Gastrocnemius medialis (tissue), 4 donors: ENCODE measurements around the gene JPH2. TPM values are rescaled to one million over a fixed set of nuclear protein-coding genes. Genes with fewer than 3 reads are reported as not detected.

ENCODE experiments used
- ATAC-seq, 2 donors: fragments of 150-250 bp; one replicate each; pipeline ENCODE4 v1.9.1; 2016
- DNase-seq, 2 donors: peaks; one replicate each; pipeline ENCODE4 v3.0.0-alpha.2; 2019
- H3K27ac ChIP-seq, 4 donors: fragments of 200-600 bp; sonication (generic); 1 replicate in 1 of 4; 2 replicates in 3 of 4; pipeline ENCODE4 v1.5.1; 2016 to 2018; ENCODE audit warnings: mild to moderate bottlenecking in 2 of 4, moderate library complexity in 1 of 4
- H3K27me3 ChIP-seq, 3 donors: fragments of 200-600 bp; sonication (generic) in 2 of 3; 1 replicate in 1 of 3; 2 replicates in 2 of 3; pipeline versions ENCODE4 v1.5.1 to v1.6.0; 2016 to 2019; ENCODE audit warnings: mild to moderate bottlenecking in 1 of 3, moderate library complexity in 1 of 3
- H3K36me3 ChIP-seq, 2 donors: fragments of 200-600 bp; sonication (generic) in 1 of 2; one replicate each; pipeline ENCODE4 v1.5.1; 2017 to 2018
- H3K4me1 ChIP-seq, 2 donors: fragments of 200-600 bp; sonication (generic) in 1 of 2; one replicate each; pipeline ENCODE4 v1.5.1; 2016 to 2017; ENCODE audit warnings: mild to moderate bottlenecking in 2 of 2
- H3K4me3 ChIP-seq, 4 donors: fragments of 200-600 bp; sonication (generic) in 3 of 4; 1 replicate in 1 of 4; 2 replicates in 3 of 4; pipeline ENCODE4 v1.5.1; 2016 to 2019; ENCODE audit warnings: mild to moderate bottlenecking in 2 of 4
- H3K9me3 ChIP-seq, 3 donors: fragments of 200-600 bp; sonication (generic) in 2 of 3; 1 replicate in 1 of 3; 2 replicates in 2 of 3; pipeline ENCODE4 v1.5.1; 2016 to 2019
- POLR2A ChIP-seq, 2 donors: fragments of 450-650 bp; IDR thresholded peaks; one replicate each; pipeline ENCODE4 v1.6.1; 2017; ENCODE audit warnings: antibody characterized with exemption in 2 of 2, mild to moderate bottlenecking in 2 of 2, moderate library complexity in 2 of 2
- in situ Hi-C, 4 donors: fragments of 200-750 bp; cut with MboI; loops; one replicate each; pipeline versions ENCODE4 v1.15.0 to v1.8.0; 2017; ENCODE audit warnings: low sequenced_read_pairs in 4 of 4
- intact Hi-C: fragments of 100-400 bp; cut with DNase I; formaldehyde crosslinking; loops from one replicate; pipeline ENCODE4 v1.15.1; 2023; ENCODE audit warnings: low total_unique reads
- total RNA-seq, 4 donors: library from RNA; depleted of rRNA; stranded (reverse); fragments of >200 nt; gene quantifications; one replicate each; pipeline versions ENCODE4 v1.1.0 to v1.2.3, GENCODE V29; 2016
- TF ChIP-seq, protein P1 (sequence below), 5 experiments: fragments of 450-650 bp in 3 of 5; fragments of 200-600 bp in 2 of 5; sonication (generic) in 2 of 5; IDR thresholded peaks in 4 of 5; conservative IDR thresholded peaks in 1 of 5; 1 replicate in 4 of 5; 2 replicates in 1 of 5; pipeline ENCODE4 v1.5.1; 2016 to 2019; ENCODE audit warnings: antibody characterized with exemption in 5 of 5, mild to moderate bottlenecking in 3 of 5, moderate library complexity in 3 of 5

Gene JPH2
- total RNA-seq, 4 donors from 2014 or later: 18.3 to 86.6 (median 38.0) TPM

DNA sequence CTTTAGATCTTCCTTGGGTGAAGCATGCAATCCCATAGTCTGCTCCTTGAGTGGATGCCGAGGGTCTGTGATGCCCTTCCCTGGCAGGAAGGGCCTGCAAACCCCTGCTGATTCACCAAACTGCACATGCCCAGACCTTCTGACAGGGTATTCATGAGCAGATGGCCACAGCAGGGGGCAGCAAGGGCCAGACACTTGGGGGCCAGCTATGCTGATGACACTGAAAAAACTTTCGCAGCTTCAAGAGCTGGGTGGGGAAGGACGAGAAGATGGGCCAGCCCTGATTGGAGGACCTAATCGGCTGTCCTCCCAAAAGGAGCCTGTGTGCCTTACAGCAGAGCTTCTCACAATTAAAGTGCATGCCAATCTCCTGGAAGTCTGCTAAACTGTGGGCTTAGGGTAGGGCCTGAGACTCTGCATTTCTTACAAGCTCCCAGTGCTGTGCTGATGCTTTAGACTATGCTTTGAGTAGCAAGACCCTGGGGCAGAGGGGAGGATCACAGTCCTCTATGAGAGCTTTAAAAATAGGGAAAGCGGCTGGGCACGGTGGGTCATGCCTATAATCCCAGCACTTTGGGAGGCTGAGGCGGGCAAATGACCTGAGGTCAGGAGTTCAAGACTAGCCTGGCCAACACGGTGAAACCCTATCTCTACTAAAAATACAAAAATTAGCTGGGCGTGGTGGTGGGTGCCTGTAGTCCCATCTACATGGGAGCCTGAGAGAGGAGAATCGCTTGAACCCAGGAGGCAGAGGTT, 44.9 kb upstream of the JPH2 start:
- TF ChIP-seq, protein P1, sequence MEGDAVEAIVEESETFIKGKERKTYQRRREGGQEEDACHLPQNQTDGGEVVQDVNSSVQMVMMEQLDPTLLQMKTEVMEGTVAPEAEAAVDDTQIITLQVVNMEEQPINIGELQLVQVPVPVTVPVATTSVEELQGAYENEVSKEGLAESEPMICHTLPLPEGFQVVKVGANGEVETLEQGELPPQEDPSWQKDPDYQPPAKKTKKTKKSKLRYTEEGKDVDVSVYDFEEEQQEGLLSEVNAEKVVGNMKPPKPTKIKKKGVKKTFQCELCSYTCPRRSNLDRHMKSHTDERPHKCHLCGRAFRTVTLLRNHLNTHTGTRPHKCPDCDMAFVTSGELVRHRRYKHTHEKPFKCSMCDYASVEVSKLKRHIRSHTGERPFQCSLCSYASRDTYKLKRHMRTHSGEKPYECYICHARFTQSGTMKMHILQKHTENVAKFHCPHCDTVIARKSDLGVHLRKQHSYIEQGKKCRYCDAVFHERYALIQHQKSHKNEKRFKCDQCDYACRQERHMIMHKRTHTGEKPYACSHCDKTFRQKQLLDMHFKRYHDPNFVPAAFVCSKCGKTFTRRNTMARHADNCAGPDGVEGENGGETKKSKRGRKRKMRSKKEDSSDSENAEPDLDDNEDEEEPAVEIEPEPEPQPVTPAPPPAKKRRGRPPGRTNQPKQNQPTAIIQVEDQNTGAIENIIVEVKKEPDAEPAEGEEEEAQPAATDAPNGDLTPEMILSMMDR (IDR thresholded peaks at IDR 0.05 in 4 of 5, conservative IDR thresholded peaks at IDR 0.05 in 1 of 5): no peak
- no peak for TF ChIP-seq POLR2A (IDR thresholded peaks at IDR 0.05)
- in situ Hi-C loops: no loop called here

DNA sequence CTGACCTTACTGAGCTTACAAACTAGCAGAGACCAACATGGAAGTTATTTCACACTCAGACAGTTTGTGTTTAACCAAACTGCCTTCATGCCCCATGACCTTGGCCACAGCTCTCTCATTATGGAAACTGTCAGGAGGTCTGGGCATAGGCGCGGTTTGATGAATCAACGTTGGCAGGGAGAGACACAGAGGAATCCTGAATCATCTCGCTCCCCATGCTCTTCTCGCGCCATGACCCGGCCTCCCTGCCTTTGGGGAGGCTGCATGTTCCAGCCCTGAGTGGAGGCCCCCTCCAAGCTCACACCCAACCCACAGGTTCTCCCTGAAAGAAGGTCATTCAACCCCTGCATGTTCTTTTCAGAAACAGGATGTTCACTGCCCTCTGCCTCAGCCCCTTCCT, 44.2 kb upstream of the JPH2 start:
- no peaks in the 10 kb centered on the region for H3K9me3 ChIP-seq
- no peak overlapping the region for H3K4me3 ChIP-seq
- no peak overlapping the region for H3K27ac ChIP-seq
- intact Hi-C loops (no loop called here), in situ Hi-C loops (no loop called here)
- TF ChIP-seq, protein P1 (IDR thresholded peaks at IDR 0.05 in 4 of 5, conservative IDR thresholded peaks at IDR 0.05 in 1 of 5): no peak
- no peak for TF ChIP-seq POLR2A (IDR thresholded peaks at IDR 0.05)
- ATAC-seq (no peak), DNase-seq (no peak)
- H3K4me1 ChIP-seq: peaks cover 0 to 9% of the 10 kb centered on the region in 2 donors
- no peaks in the 10 kb centered on the region for H3K36me3 ChIP-seq
- H3K27me3 ChIP-seq: no peaks in the 10 kb centered on the region

More for the DNA sequence above, 44.9 kb upstream of the JPH2 start:
- ATAC-seq (no peak), DNase-seq (no peak)
- Histone ChIP-seq H3K36me3 (no peaks in the 10 kb centered on the region), H3K4me3 (no peak overlapping the region), H3K27ac (no peak overlapping the region), H3K4me1 (peaks cover 0 to 9% of the 10 kb centered on the region in 2 donors), H3K27me3 (no peaks in the 10 kb centered on the region), H3K9me3 (no peaks in the 10 kb centered on the region)
- intact Hi-C loops: no loop called here

DNA sequence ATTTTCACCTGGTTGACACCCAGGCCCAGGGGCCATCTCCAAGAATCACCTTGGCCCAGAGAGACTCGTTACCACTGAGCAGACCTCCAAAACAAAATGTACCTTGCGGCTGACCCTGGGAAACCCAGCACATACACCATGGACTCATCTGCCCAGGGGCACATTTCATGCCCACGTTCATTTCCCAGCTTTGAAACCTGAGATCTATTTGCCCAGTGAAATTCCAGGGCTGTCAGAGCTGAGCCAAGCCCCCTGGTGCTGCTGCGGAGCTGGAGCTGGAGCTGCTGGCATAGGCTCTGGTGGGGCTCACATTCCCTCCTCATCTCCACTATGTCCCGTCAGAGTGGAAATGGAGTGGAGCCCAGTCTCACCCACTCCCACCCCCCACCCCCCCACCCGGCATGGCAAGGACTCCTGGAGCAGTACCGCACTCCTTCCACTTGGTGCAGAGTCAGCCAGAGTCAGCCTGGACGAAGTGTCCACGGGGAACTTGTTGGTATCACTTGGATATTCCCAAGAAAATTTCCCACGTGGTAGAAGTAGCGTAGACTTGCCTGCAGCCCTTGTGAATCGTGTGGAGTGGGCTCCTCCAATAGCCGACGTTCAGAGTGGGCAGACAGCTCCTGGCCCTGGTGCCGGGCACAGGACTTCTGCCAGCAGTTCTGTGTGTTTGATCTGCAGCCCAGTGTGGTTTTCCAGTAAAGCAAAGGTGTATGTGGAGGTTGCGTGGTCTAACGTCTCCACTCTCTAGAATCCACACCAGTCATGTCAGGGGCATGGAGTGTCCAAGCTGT, 41.7 kb upstream of the JPH2 start:
- intact Hi-C loops: no loop called here
- Histone ChIP-seq H3K4me1 (peaks cover 0 to 9% of the 10 kb centered on the region in 2 donors), H3K9me3 (no peaks in the 10 kb centered on the region), H3K27me3 (no peaks in the 10 kb centered on the region), H3K4me3 (no peak overlapping the region), H3K27ac (no peak overlapping the region), H3K36me3 (no peaks in the 10 kb centered on the region)
- in situ Hi-C loops: no loop called here
- DNase-seq (no peak), ATAC-seq (peak in 1 of 2 donors; percentile 55)
- TF ChIP-seq POLR2A (IDR thresholded peaks at IDR 0.05): no peak
- TF ChIP-seq, protein P1 (IDR thresholded peaks at IDR 0.05 in 4 of 5, conservative IDR thresholded peaks at IDR 0.05 in 1 of 5): no peak

DNA sequence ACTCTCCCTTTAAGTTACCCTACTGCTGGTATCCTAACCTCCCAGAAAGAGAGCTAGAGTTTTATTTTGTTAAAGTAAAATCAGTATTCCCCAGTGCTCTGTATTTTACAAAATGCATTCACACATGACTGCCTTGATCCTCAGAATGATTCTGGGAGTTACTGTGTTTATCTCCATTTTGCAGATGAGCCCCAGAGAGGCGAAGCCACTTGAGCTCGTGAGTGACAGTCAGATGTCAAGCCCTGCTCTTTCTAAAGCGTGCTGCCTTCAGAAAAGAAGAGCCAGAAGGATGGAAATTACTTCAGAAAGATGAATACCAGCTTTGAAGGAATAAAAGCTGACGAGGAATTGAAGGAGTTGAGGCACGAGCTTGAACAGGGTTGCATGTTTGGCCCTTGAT, 37.6 kb upstream of the JPH2 start:
- in situ Hi-C loops: loop anchor here (25.0 kb wide), 7 partner anchors 238 to 1138 kb away; partner anchors contain the start of genes KCNK15 (in 2 of the 4), PKIG (in 1 of the 4), SDC4 (in 1 of the 4) and SRSF6 (in 1 of the 4)
- H3K4me1 ChIP-seq: peaks cover 0 to 9% of the 10 kb centered on the region in 2 donors
- intact Hi-C loops: no loop called here
- H3K9me3 ChIP-seq: no peaks in the 10 kb centered on the region
- ATAC-seq: no peak
- H3K27ac ChIP-seq: no peak overlapping the region
- no peak for TF ChIP-seq POLR2A (IDR thresholded peaks at IDR 0.05)
- DNase-seq: no peak
- no peak overlapping the region for H3K4me3 ChIP-seq
- H3K36me3 ChIP-seq: no peaks in the 10 kb centered on the region
- H3K27me3 ChIP-seq: no peaks in the 10 kb centered on the region

DNA sequence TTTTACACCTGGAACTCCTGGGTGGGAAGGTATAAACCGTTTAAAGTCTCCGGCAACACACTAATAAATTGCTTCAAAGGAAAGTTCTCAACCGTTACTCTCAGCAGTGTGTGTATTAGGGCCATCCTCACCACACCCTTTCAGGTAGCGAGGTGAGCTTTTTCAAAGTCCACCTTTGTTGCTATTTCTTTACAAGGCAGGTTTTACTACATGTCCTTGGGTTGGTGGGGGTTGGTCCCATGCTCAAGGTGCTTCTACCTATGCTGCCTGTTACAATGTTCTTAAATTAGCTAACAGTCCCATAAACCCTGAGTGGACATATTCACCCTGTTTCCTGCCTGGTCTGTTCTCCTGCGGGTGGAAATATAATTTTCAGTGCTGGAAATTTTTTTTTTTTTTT, 36.7 kb upstream of the JPH2 start:
- intact Hi-C loops: no loop called here
- ATAC-seq: no peak

More for the DNA sequence above, 36.7 kb upstream of the JPH2 start:
- H3K27me3 ChIP-seq: no peaks in the 10 kb centered on the region
- H3K27ac ChIP-seq: no peak overlapping the region
- DNase-seq: no peak
- no peaks in the 10 kb centered on the region for H3K36me3 ChIP-seq
- H3K9me3 ChIP-seq: no peaks in the 10 kb centered on the region
- in situ Hi-C loops: loop anchor here (25.0 kb wide), 7 partner anchors 239 to 1139 kb away; partner anchors contain the start of genes KCNK15 (in 2 of the 4), PKIG (in 1 of the 4), SDC4 (in 1 of the 4) and SRSF6 (in 1 of the 4)
- peaks cover 0 to 6% of the 10 kb centered on the region in 2 donors for H3K4me1 ChIP-seq
- TF ChIP-seq, protein P1 (IDR thresholded peaks at IDR 0.05 in 4 of 5, conservative IDR thresholded peaks at IDR 0.05 in 1 of 5): no peak
- TF ChIP-seq POLR2A (IDR thresholded peaks at IDR 0.05): no peak
- no peak overlapping the region for H3K4me3 ChIP-seq
